ENCODE measurements around the gene KCNB1.
A peak's percentile ranks its signal among the peaks of the same experiment; 100 is the strongest.

Gene KCNB1

DNA sequence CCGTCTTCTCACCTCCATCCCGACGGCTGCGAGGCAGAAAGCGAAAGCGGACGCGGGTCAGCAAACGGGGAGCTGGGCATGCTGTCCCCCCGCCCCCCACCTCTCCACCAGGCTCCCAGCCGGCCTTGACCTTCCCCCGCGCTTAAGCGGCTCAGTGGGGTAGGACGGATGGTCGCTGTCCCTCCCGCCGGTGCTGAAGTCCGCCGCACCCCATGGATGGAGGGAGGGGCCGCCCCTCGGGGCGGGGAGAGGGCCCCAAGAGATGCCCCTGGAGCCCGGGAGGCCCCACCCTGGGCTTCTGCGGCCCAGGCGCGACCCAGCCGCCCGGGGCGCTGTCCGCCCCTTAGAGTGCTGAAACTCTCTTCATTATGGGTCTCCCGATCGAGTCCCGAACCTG is at the start of gene KCNB1:
Gene KCNB1 (minus strand): TSS at position 48 of the 397 bp plus-strand sequence. CDS start 188 bp downstream, outside the sequence.
- DNase-seq (ENCODE audit: low spot score in 2 of 2) (peak; percentile 36 to 62), ATAC-seq (peak; percentile 55)
- H3K4me3 Mint-ChIP-seq, result peak within 1 kb of the TSS; percentile 31

DNA sequence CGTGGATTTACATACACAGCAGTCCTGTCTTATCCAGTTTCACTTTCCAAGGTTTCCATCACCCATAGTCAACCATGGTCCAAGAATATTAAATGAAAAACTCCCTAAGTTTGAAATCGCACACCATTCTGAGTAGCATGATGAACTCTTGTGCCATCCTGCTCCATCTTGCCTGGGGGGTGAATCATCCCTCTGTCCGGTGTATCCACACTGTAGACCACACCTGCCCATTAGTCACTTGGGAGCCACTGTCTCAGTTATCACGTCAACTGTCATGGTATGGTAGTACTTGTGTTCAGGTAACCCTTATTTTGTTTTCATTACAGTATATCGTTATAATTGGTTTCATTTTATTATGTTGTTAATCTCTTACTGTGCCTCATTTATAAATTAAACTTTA is 47.0 kb upstream of the KCNB1 start:
- ATAC-seq (no peak), DNase-seq (ENCODE audit: low spot score in 2 of 2) (no peak)
- H3K4me1 Mint-ChIP-seq, result peaks cover 5% of the 10 kb centered on the region
- H3K36me3 Mint-ChIP-seq, result no peaks in the 10 kb centered on the region
- no peaks in the 10 kb centered on the region for H3K9me3 Mint-ChIP-seq
- no peak overlapping the region for H3K4me3 Mint-ChIP-seq
- H3K27ac Mint-ChIP-seq, result no peak overlapping the region

More for the DNA sequence above, at the start of gene KCNB1:
- Mint-ChIP-seq H3K36me3 (no peaks in the 10 kb centered on the region), H3K9me3 (no peaks in the 10 kb centered on the region), H3K27ac (no peak within 1 kb of the TSS), H3K4me1 (peaks cover 9% of the 10 kb centered on the region)

GRCh38 chr20:49526568-49526967 is 44.1 kb upstream of the KCNB1 start:
- no peak overlapping the region for H3K27ac Mint-ChIP-seq

DNA sequence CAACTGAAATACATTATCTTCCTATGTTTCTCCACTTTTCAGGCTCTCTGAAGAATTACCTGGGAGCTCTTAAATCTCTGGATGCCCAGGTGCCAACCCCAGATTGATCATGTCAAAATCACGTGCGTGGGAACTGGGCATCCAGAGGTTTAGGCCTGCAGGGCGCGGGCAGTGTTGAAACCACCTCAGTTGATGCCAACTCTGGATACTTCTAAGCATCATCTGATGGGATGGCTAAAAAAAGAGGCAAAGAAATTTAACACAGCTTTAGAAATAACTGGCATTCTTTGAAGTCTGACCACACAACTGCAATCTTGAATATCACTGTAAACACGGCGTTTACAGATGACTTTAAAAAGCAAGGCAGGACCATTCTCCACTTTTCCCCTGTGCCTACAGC is 43.6 kb upstream of the KCNB1 start:
- DNase-seq (ENCODE audit: low spot score in 2 of 2) (no peak), ATAC-seq (no peak)
- H3K4me1 Mint-ChIP-seq, result no peaks in the 10 kb centered on the region
- no peak overlapping the region for H3K4me3 Mint-ChIP-seq
- H3K9me3 Mint-ChIP-seq, result no peaks in the 10 kb centered on the region
- H3K36me3 Mint-ChIP-seq, result peaks cover 6% of the 10 kb centered on the region
- H3K27ac Mint-ChIP-seq, result no peak overlapping the region

More at GRCh38 chr20:49526568-49526967, 44.1 kb upstream of the KCNB1 start:
- no peaks in the 10 kb centered on the region for H3K9me3 Mint-ChIP-seq
- H3K4me3 Mint-ChIP-seq, result no peak overlapping the region
- DNase-seq (ENCODE audit: low spot score in 2 of 2), result no peak
- no peaks in the 10 kb centered on the region for H3K4me1 Mint-ChIP-seq
- peak; percentile 58 for ATAC-seq
- peaks cover 6% of the 10 kb centered on the region for H3K36me3 Mint-ChIP-seq

DNA sequence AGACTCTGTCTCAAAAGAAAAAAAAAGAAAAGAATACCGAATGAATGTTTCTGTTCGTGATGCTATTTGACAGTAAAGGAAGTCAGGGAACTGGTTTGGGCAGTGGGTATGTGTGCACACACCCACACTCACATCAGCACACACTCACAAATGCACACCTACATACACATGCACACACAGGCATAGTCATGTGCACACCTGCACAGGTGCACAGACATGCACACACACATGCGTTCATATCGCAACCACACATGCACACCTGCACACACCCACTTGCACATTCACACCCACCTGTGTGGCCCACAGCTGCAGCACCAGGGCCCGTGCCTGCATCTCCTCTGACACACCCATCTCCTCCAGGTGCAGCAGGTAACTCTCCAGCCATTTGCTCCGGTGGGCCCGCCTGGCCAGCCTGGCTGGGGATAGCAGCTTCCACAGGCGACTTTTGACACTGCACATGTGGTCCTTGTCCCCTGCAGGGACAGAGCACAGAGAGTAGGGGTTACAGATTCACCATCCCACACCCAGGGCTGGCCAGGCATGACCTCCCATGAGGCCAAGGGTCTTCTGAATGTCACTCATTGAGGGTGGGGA is 41.4 kb upstream of the KCNB1 start:
- peaks cover 6% of the 10 kb centered on the region for H3K36me3 Mint-ChIP-seq
- H3K27ac Mint-ChIP-seq, result no peak overlapping the region
- H3K4me1 Mint-ChIP-seq, result peaks cover 10% of the 10 kb centered on the region
- no peaks in the 10 kb centered on the region for H3K9me3 Mint-ChIP-seq
- ATAC-seq (no peak), DNase-seq (ENCODE audit: low spot score in 2 of 2) (no peak)
- no peak overlapping the region for H3K4me3 Mint-ChIP-seq

GRCh38 chr20:49521356-49521755 is 38.9 kb upstream of the KCNB1 start:
- Mint-ChIP-seq H3K27ac (no peak overlapping the region), H3K4me3 (no peak overlapping the region), H3K9me3 (no peaks in the 10 kb centered on the region), H3K4me1 (peaks cover 25% of the 10 kb centered on the region), H3K36me3 (peaks cover 6% of the 10 kb centered on the region)
- ATAC-seq (no peak), DNase-seq (ENCODE audit: low spot score in 2 of 2) (no peak)

GRCh38 chr20:49519777-49520359 is 37.4 kb upstream of the KCNB1 start:
- Mint-ChIP-seq H3K4me3 (no peak overlapping the region), H3K36me3 (peaks cover 6% of the 10 kb centered on the region), H3K4me1 (peaks cover 25% of the 10 kb centered on the region), H3K9me3 (no peaks in the 10 kb centered on the region), H3K27ac (peak overlapping the region; percentile 27)
- no peak for DNase-seq (ENCODE audit: low spot score in 2 of 2)
- ATAC-seq, result peak; percentile 33

DNA sequence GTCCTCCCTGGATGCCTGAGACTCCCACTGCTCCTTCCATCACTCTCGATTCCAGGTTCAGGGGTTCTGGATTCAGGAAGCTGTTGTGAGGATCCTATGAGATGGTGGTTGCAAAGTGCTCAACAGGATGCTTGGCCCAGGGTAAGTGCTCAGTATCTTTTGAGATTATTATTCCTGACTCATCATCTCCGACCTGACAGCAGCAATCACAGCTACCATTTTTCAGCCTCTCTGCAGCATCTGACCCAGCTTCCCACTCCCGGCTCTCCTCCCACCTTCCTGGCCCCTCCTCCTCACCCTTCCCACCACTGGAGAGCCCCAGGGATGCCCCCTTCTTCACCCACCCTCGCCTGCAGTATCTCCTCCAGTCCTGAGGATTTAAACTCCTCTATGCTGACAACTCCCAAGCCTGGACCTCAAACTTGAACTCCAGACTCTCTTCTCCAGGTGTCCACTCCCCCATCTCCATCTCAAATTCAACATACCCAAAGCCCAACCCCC is 36.8 kb upstream of the KCNB1 start:
- H3K4me1 Mint-ChIP-seq, result peaks cover 25% of the 10 kb centered on the region
- no peaks in the 10 kb centered on the region for H3K9me3 Mint-ChIP-seq
- peak overlapping the region; percentile 27 for H3K27ac Mint-ChIP-seq
- peak overlapping the region; percentile 0 for H3K4me3 Mint-ChIP-seq
- peaks cover 6% of the 10 kb centered on the region for H3K36me3 Mint-ChIP-seq
- no peak for ATAC-seq
- DNase-seq (ENCODE audit: low spot score in 2 of 2), result no peak

- no peaks in the 10 kb centered on the region for H3K9me3 Mint-ChIP-seq
- peaks cover 25% of the 10 kb centered on the region for H3K4me1 Mint-ChIP-seq
- no peak for DNase-seq (ENCODE audit: low spot score in 2 of 2)
- H3K4me3 Mint-ChIP-seq, result peak overlapping the region; percentile 0
- peak; percentile 87 for ATAC-seq
- H3K27ac Mint-ChIP-seq, result peak overlapping the region; percentile 27
- H3K36me3 Mint-ChIP-seq, result peaks cover 6% of the 10 kb centered on the region
Measured at GRCh38 chr20:49518576-49518975, 36.1 kb upstream of the KCNB1 start.

- no peak overlapping the region for H3K27ac Mint-ChIP-seq
- ATAC-seq (no peak), DNase-seq (ENCODE audit: low spot score in 2 of 2) (no peak)
- H3K4me1 Mint-ChIP-seq, result peaks cover 25% of the 10 kb centered on the region
- H3K9me3 Mint-ChIP-seq, result no peaks in the 10 kb centered on the region
- peaks cover 6% of the 10 kb centered on the region for H3K36me3 Mint-ChIP-seq
- no peak overlapping the region for H3K4me3 Mint-ChIP-seq
Measured at GRCh38 chr20:49517805-49518100, 35.3 kb upstream of the KCNB1 start.

DNA sequence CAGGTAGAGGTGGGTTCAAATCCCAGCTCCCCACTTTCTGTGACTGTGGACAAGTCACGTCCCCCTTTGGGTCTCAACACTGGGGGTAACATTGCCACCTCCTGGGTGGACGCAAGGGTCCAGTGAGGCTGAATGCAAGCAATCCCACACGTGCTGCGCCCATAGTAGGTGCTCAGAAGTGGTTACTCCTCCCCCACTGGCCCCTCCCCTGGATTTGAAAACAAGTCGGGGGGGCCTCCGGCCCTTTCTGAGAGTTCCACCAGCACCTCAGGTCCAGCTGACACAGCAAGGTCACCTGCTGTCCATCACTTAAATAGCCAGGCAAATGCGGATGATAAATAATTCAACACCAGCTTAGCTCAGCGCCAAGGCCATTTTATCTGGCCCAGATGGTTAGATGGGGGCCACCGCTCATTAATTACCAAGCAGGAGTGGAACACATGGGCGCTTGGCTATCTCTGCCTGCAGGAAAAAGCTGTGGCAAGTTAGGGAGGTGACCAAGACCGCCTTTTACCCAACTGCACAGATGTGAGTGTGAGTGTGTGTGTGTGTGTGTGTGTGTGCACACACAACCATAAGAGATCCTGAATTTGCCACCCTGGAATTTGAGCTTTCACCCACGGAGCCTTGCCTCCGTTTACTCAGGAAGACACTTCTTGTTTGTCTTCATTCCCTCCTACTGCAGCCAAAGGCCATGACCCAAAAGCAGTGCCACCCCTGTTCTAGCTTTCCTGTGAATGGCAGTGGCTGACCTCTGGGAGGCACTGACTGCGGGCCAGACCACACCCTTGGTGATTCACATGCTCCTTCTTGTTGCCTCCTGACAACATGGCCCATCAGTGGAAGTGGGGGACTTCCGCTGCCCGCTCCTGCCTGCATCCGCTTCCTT is 34.7 kb upstream of the KCNB1 start:
- no peaks in the 10 kb centered on the region for H3K9me3 Mint-ChIP-seq
- DNase-seq (ENCODE audit: low spot score in 2 of 2) (no peak), ATAC-seq (no peak)
- no peak overlapping the region for H3K27ac Mint-ChIP-seq
- peaks cover 25% of the 10 kb centered on the region for H3K4me1 Mint-ChIP-seq
- H3K36me3 Mint-ChIP-seq, result peaks cover 6% of the 10 kb centered on the region
- H3K4me3 Mint-ChIP-seq, result no peak overlapping the region

GRCh38 chr20:49515586-49515985 is 33.1 kb upstream of the KCNB1 start:
- Mint-ChIP-seq H3K27ac (no peak overlapping the region), H3K4me1 (peaks cover 25% of the 10 kb centered on the region), H3K4me3 (no peak overlapping the region), H3K36me3 (no peaks in the 10 kb centered on the region), H3K9me3 (no peaks in the 10 kb centered on the region)
- no peak for DNase-seq (ENCODE audit: low spot score in 2 of 2)
- ATAC-seq, result no peak

GRCh38 chr20:49513517-49513916 is 31.0 kb upstream of the KCNB1 start:
- DNase-seq (ENCODE audit: low spot score in 2 of 2), result no peak
- no peaks in the 10 kb centered on the region for H3K9me3 Mint-ChIP-seq
- H3K4me3 Mint-ChIP-seq, result no peak overlapping the region
- H3K36me3 Mint-ChIP-seq, result no peaks in the 10 kb centered on the region
- H3K4me1 Mint-ChIP-seq, result peaks cover 16% of the 10 kb centered on the region
- ATAC-seq, result no peak
- H3K27ac Mint-ChIP-seq, result no peak overlapping the region

- H3K4me3 Mint-ChIP-seq, result no peak overlapping the region
- no peaks in the 10 kb centered on the region for H3K36me3 Mint-ChIP-seq
- no peaks in the 10 kb centered on the region for H3K9me3 Mint-ChIP-seq
- H3K27ac Mint-ChIP-seq, result no peak overlapping the region
- DNase-seq (ENCODE audit: low spot score in 2 of 2) (no peak), ATAC-seq (no peak)
- peaks cover 14% of the 10 kb centered on the region for H3K4me1 Mint-ChIP-seq
Measured at GRCh38 chr20:49513009-49513408, 30.5 kb upstream of the KCNB1 start.

DNA sequence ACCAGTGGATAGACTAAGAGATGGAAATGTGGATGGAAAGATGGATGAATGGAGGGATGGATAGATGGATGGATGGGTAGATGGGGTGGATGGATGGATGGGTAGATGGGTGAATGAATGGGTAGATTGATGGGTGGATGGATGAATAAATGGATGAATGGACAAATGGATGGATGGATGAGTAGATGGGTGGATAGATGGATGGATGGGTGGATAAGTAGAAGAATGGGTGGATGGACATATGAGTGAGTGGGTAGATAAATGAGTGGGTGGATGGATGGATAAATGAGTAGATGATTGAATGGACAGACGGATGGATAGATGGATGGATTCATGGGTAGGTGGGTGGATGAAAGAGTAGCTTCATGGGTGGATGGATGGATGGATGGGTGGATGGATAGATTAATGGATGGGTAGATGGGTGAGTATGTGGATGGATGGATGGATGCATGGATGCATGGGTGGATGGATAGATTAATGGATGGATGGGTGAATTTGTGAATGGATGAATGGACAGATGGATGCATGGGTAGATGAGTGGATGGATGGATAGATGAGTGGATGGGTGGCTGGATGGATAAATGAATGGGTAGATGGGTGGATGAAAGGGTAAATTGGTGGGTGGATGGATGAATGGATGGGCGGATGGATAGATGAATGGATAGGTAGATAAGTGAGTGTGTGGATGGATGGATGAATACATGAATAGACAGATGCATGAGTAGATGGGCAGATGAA is 29.5 kb upstream of the KCNB1 start:
- Mint-ChIP-seq H3K4me1 (peaks cover 8% of the 10 kb centered on the region), H3K36me3 (no peaks in the 10 kb centered on the region), H3K4me3 (no peak overlapping the region), H3K9me3 (no peaks in the 10 kb centered on the region), H3K27ac (no peak overlapping the region)
- no peak for DNase-seq (ENCODE audit: low spot score in 2 of 2)
- ATAC-seq, result no peak
